Pons (tissue), 1 donor: ENCODE measurements around the gene C19orf85.
"Not testable (repeated sequence)": the region's sequence is repeated elsewhere in the genome, so short reads cannot be mapped to it uniquely, and the experiment has no call there.

Experiments
- DNase-seq: peaks from one replicate; pipeline ENCODE4 v3.0.0-alpha.2; 2016; ENCODE audit warnings: low spot score

The C19orf85 gene

DNA sequence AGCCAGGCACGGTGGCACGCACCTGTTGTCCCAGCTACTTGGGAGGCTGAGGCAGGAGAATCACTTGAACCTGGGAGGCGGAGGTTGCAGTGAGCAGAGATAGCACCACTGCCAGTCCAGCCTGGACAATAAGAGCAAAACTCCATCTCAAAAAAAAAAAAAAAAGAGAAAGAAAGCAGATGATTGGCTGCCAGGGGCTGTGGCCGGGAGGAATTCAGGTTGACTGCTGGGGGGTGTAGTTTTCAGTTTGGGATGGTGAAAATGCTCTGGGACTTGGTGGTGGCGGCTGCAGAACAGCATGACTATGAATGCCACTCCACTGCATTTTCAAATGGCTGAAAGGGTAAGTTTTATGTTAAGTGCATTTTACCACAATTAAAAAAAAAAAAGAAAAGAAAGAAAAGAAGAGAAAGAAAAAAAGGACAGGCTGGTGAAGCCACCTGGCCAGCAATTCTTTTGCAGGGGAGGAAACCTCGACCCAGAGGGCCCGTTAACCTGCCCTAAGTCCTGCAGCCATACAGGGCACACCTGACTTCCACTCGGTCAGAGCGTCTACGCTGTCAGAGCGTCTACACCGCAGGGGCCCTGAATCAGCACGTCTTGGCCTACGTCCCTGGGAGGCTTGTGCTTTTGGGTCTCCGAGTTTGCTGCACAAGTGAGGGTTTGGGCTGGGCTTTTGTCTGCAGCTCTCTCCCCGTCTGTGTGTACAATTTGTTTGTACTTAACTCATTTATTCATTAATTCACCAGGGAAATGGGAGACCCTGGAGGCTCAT, 6.7 kb downstream of the C19orf85 start:
- no peak for DNase-seq

DNA sequence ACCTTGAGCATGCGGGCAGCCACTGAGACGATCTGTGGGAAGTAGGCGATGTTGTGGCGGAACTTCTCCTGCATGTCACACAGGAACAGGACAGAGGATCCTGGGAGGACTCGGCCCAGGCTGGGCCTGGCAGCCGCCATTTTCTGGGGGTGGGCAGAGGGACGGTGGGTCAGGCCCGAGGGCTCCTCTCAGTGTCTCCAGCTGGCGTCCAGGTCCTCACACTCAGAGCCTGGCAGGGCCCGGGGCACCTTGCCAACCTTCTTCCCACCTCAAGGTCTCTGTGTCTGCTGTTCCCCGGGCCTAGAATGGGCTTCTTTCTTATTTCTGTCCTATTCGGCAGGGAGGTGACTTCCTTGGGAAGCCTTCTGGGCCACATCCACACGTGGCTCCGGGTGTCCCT, 8.2 kb downstream of the C19orf85 start:
- no peak for DNase-seq

DNA sequence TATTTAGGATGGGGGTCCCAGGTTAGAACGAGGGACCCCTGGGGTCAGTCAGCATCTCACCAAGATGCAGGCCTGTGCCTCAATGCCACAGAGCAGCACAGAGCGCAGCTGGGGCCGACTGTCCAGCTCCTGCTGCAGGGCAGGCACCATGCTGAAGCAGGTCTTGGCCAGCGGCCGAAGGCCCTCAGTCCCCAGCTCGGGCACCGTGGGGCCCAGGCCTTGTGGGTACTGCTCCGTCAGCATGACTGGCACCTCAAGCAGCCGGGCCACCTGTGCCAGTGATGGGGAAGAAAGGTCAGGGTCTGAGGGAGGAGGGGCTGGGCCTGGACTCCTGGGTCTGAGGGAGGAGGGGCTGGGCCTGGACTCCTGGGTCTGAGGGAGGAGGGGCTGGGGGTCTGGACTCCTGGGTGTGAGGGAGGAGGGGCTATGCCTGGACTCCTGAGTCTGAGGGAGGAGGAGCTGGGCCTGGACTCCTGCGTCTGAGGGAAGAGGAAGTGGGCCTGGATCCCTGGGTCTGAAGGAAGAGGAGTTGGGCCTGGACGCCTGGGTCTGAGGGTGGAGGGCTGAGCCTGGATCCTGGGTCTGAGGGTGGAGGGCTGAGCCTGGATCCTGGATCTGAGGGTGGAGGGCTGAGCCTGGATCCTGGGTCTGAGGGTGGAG, 8.8 kb downstream of the C19orf85 start:
- no peak for DNase-seq

DNA sequence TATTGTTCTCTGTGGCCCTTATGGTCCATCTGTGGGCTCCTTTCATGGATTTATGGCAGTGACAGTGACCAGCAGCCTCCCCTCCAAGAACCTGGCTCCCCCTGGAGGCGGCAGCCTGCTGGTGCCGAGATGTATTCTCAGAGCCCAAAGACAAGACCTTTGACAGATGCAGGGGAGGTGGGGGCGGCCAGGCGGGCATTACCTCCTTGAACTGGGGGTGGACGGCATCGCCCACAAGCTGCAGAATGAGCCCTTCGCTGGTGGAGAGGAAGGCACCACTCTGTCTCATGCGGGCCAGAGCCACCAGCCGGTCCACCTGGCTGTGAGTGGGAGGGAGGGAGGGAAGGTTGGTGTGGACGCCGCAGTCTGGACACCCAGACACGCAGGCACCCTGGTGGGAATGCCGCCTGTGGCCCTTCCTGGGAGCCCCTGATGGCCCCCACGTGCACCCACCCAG, 9.7 kb downstream of the C19orf85 start:
- peak; percentile 80 for DNase-seq

DNA sequence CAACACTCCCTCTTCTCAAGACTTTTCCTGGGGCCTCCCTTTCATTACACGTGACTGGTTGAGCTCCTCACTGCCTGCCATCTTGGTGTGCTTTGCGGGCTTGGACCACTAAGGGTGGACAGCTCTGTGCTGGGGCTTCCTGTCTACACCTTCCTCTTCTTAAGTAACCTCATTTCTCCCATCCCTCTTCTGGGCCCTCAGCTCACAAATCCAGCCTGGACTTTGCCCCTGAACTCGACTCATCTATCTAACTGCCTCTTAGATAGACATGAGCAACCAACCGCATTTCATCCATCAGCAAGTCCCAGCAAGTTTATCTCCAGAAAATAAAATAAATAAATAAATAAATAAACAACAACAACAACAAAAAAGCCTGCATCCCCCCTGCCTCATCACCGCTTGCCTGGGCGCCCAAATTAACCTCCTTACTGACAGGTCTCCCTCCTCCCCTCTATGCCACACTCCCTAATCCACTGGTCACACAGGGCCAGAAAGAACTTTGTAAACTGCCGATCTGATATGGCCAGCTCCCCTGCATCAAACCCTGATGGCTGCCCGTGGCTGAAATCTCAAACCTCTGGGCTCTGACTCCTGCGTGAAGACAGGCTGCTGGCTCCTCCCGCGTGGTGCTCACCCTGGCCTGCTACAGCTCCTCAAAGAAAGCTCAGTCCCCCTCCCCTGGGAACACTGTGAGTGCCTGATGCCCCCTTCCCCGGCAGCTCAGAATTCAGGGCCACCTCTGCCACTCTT, 10.9 kb downstream of the C19orf85 start:
- no peak for DNase-seq

DNA sequence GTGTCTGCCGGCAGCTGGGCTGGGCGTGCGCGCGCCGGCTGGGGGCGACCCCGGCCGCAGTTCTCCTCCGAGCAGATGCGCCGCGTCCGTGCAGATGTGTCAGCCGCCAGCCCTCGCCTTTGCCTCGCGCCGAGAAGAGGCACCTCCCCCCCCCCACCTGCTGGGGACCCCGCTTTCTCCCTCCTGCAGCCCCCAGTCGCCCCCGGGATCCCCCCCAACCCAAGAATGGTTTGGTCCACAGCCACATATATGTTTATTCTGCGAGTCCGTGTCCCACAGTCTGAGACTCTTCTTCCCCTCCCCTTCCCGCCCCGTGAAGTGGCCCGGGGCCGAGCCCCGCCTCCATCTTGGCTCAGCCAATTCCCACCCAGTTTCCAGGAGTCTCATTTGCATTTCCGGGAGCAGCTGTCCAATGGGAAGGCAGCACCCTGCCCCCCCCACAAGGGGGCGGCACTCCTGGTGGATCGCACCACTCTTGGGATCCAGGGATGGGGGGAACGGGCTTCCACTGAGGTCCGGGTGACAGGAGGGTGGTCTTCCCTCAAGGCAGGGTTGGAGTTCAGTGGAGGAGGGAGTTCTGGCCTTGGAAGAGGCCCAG, 11.7 kb downstream of the C19orf85 start:
- DNase-seq: peak; percentile 98

DNA sequence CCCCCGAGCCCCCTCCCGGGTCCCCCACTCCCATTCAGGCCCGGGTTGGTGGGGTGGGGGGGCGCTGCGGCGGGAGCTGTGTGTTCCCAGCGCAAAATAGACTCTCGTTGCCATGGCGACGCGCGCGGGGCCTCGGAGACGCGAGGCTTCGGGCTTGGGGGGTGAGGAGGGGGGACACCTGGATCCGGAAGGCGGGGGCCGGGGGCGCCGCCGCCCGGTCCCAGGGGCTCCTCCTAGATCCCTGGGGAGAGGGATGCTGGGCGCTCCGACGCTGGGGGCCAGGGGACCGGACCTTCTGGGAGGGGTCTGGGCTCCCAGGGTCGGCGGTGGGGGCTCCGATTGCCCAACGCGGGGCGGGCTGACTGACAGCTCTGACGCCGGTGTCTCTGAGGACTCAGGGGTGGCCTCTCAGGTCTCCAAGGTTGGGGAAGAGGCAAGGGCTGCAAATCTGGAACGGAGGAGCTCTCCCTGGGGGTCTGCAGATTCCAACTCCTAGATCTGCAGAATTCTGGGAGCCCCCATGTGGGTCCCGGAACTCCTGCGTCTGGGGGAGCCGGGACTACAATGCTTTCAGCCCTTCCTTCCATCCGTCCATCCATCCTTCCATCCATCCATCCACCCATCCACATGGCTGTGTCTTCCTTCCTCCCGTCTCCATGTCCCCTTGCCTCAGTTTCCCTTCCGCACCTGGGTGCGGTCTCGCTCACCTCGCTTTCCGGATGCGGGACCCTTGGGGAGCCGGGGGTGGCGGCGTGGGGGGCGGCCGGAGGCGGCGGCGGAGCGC, 12.4 kb downstream of the C19orf85 start:
- no peak for DNase-seq

DNA sequence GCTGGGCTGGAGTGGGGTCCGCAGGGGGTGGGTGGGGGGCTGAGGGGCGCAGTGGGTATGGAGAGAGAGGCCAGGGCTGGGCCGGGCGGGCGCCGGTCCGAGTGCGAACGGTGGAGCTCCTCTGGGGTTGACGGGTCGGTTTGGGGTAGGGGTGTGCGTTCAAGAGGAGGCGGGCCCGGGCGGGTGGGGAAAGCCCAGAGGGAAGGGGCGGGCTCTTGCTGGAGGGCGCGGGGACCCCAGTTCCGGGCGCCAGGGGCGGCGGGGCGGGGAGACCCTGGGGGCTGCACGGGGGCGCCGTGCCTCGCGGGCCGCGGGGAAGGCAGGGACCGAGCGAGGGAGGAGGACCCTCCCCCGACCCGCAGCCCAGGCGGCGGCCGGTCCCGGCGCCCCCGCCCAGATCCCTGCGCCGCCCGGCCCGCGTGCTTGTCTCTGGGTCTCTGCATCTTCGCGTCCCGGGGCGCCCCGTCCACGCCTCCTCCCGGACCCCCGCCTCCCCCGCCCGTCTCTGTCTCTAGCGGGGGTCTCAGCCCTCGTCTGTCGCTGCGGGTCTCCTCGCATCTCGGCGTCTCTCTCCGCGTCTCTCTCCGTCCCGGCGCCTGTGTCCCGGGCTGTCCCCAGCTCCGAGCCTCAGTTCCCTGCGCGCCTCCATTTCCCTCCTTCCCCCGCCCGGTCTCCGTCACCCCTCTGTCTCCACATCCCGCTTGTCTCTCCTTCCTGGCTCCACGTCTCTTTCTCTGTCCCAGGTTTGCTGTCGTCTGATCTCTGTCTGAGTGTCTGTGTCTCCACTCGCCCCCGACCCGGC, 13.2 kb downstream of the C19orf85 start:
- no peak for DNase-seq

DNA sequence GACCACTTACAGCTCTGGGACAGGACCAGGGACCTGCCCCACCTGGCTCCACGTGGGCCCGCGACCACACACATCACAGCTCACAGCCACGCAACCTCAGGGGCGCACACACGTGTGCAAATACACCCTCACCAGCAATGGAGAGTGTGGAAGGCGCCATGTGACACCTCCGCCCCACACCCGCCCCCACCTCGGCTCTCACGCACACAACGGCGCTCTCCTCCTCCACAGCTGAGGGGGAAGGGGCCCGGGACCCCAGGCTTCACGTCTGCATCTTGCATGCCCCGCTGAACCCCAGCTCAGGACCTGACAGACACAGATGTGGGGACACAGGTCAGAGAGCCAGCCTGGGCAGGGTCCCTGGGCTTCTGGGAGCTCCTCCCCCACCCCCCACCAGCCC, 15.1 kb downstream of the C19orf85 start:
- DNase-seq: no peak

DNA sequence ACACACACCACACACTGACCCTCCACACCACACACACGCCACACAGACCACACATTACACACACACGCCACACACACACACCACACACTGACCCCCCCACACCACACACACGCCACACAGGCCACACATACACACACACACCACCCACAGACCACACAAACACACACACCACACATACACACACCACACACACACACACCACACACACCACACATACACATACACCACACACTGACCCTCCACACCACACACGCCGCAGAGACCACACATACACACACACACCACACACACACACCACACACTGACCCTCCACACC, 16.4 kb downstream of the C19orf85 start:
- DNase-seq: not testable (repeated sequence)

DNA sequence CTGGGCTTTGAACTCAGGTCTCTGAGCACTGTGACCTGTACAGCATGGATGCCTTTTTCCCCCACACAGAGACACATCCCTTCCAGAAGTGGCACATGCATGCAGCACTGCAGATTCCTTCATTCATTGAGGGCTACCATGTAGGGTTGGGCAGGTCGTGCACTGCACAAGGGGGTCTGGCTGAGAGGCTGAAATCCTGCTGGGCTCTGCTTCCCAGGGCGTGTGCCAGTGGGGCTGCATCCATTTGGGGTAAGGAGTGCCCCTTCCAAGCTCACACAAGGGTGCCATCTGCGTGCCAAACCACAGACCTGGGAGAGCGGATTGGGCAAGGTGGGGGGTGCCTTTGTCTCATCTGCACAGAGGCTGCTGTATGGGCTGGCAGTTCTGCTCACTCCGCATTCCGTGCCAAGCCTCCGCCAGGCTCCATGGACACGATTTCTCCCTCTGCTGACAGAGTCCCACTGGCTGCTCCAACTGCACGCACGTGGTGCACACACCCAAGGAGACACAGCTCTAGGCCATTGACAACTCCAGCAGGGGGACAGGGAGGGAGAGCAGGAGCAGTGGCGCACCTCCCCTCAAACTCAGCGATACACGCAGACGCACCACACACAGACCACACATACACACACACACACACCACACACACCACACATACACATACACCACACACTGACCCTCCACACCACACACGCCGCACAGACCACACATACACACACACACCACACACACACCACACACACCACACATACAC, 17.0 kb downstream of the C19orf85 start:
- DNase-seq: peak; percentile 85

DNA sequence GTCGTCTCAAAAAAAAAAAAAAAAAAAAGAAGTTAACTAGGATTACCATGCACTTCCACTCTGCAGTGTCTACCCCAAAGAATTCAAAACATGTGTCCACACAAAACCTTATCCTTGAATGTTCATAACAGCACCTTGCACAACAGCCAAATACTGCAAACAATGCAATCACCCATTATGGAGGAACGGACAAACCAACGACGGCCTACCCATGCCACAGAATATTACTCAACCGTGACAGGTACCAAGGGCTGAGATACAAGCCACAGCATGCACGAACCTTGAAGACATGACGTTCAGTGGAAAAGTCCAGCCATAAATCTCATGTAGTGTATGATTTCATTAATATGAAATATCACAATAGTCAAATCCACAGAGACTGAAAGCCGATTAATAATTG, 18.5 kb downstream of the C19orf85 start:
- DNase-seq: no peak

DNA sequence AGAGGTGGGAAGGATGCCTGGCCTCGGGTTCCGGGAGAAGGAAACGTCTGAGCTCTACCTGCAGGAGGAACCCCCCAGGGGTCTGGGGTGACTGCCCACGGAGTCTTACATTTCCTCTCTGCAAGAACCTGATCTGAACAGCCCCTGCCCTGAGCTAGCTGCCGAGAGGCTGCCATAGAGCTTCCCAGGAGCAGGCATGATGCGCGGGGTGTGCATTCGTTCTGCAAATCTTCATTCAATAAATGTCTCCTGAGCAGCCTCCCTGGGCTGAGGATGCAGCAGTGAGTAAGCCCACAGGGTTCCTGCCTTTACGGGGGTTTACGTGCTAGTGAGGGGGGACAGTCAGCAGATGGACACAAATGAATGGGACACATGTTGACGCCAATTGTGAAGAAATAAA, 19.9 kb downstream of the C19orf85 start:
- no peak for DNase-seq

DNA sequence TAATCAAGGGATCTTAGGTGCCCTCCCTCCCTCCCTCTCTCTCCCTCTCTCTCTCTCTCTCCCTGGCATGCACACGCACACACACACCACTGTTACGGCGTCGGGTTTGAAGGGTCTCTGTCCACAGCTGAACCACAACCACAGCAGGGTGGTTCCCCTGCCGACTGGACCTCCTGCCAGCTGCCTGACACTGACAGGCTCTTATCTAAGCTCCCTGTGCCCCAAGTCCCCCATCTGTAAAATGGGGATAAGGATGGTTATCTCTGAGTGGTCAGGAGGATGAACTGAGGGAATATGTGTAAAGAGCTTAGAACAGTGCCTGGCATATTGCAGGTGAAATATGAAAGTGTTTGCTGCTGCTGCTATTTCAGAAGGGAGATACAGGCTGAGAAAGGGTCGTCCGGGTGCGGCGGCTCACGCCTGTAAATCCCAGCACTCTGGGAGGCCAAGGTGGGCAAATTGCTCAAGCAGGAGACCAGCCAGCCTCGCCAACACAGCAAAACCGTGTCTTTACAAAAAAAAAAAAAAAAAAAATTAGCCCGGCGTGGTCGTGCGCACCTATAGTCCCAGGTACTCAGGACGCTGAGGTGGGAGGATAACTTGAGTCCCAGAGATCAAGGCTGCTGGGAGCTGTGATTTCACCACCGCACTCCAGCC, 20.6 kb downstream of the C19orf85 start:
- no peak for DNase-seq

DNA sequence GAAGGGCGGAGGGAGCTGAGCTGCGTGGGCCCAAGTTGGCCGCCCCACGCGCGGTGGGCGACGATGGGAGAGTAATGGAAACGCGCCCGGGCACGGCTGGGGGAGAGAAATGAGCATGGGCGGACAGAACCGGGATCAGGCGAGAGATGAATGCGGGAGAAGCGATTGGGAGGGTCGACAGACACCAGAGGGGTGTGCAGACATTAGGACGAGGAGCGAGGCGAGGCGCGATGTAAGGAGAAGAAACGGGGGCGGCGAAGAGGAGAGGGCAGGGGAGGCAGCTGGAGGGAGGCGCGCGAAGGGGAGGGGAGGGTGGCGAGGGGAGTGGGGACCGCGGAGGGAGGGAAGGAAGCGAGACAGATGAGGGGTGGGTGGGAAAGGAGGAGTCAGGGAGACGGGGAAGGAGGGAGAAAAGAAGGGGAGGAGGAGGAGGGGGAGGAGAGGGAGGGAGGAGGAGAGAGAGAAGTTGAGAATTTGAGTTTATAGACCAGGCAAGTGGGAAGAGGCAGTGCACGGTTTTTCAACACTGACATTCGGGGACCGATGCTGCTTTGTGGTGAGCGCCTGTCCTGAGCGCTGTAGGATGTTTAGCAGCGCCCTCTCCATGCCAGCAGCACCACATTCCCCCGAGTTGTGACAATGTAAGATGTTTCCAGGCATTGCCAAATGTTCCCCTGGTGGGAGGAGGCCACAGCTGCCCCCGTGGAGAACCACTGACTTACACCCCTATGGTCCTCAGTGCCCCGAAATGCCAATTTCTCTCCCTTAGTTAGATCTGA, 21.3 kb downstream of the C19orf85 start, which contains the start of gene SHISA7:
Gene SHISA7, minus strand, starts transcription at position 256 of the 779 bp plus-strand sequence. CDS start 437 bp downstream, outside the sequence.
- peak; percentile 66 for DNase-seq

DNA sequence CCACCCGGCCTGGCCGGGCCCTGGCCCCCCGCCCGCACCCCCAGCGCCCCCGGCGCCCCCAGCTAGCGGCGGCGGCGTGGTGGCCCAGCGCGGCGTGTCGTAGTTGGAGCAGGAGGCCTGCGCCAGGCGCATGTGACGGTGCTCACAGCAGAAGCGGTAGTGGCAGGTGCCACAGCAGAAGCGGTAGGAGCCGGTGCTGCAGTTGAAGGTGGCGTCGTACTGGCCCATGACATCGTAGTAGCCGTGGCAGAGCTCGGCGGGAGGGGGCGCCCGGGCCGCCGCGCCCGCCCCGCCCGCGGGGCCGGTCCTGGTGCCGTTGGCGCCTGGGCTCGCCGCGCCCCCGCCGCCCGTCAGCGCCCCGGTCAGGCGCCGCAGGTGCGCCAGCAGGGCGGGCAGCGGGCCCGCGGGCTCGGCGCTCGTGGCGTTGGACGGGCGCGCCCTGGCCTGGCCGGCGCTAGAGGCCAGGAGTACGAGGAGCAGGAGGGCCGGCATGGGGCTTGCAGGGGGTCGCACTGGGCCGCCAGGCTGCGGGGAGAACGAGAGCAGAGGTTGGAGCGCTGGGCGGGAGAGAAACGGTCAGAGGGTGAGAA, 22.1 kb downstream of the C19orf85 start:
- no peak for DNase-seq

DNA sequence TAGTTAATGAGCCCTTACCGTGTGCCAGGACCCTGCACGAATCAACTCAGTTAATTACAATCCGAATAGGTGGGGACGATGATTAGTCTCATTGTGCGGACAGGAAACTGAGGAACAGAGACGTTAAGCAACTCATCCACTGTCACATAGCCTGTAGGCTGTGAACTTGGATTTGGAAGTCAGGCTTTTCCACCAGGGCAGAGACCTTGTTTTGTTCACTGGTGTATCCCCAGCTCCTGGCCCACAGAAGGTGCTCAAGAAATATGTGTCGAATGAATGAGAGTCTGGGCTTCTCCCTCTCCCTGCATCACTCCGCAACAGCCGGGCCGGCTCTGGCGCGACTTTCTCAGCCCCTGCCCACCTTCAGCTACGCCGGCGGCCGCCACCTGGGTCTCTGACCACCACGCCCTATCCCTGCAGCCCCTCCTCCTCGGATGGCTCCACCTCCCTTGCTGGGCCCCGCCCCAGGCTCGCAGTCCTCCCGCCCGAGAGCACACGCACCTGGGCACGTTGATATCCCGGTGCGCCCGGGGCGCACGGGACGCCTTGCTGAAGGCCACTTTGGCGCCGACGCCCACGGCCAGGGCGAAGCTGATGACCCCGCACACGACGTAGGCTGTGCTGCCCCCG, 22.7 kb downstream of the C19orf85 start:
- DNase-seq: no peak

DNA sequence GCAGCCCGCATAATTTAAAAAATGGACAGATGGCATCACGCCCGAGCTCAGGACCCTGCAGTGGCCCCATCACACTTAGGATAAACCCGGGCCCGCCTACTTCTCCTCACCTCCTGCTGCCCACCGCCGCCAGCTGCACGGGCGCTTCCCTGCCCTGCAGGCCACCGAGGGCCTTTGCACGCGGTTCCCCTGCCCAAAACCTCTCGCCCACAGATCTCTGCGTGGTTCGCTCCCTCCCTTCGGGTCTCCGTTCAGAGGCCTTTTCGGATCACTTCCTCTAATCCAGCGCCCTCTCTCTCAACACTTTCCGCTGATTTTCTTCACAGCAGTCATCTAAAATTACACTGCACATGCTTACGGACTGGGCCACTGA, 23.2 kb downstream of the C19orf85 start:
- no peak for DNase-seq
